GM13976 (cell line): ENCODE results near the gene VPS37C.

Experiments
- DNase-seq: peaks from one replicate; pipeline ENCODE4 v3.0.0; 2012; ENCODE audit warnings: low spot score
- CTCF ChIP-seq: IDR thresholded peaks from 2 replicates; pipeline ENCODE4 v1.5.1; 2012; ENCODE audit warnings: borderline replicate concordance, mild to moderate bottlenecking; ENCODE audit not compliant: insufficient read depth; ENCODE audit errors: extremely low read depth, missing control alignments, control extremely low read depth
- in situ Hi-C: fragments of 300-500 bp; cut with MboI; formaldehyde crosslinking; loops from one replicate; pipeline ENCODE4 v1.12.0; 2022; ENCODE audit warnings: low sequenced_read_pairs, mixed read lengths, inconsistent platforms; ENCODE audit not compliant: unreplicated experiment

Gene VPS37C

DNA sequence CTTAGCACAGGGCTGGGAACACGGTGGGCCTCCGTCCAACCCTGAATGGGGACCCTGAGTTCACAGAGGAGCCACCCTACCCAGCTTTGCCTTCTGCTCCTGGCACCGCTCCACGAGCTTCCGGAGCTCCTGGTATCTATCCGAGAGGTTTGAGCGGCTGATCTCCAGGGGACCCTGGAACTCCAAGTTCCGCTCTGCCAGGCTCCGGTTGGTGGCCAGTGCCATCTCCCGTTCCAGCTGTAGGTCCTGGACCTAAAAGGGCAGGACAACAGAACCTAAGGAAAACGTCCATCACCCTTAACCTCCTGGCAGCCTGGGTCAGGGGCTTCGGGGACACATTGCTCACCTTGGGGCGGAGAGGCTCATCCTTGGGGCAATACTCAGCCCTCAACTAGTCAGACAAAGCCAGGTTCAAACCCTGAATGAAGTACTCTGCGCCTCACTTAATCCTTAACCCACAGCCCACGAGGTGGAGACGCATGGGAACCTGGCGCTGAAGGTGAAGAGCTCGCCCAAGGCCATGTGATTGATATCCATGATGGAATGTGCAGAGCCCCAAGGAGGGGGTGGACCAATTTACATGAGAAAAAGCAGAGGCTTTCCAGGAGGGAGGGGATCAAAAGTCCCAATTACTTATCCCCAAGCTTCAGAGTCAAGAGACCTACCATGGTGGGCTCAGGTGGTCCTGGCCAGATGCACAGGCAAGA, 27.1 kb downstream of the VPS37C start:
- DNase-seq, result no peak
- TF ChIP-seq CTCF, result no peak
- in situ Hi-C loops, result no loop called here

DNA sequence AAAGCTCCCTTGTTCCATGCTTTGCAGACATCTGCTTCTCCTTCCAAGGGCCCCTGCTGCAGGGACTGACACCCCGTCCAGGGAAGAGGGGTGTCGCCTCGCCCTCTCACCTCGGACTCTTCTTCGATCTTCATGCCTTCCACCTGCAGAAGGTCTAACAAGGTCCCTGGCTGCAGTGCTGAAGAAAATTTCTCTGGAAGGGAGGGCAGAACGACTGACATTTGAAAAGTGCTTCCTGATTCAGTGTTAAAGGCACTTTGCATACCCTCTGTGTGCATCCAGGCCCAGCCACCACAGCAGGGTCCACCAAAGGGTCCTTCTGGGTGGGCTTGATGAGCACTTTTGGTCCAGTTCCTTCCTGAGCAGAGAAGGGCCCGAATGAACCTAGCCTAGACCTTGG, 28.1 kb downstream of the VPS37C start:
- no peak for DNase-seq
- in situ Hi-C loops, result no loop called here
- TF ChIP-seq CTCF, result no peak

DNA sequence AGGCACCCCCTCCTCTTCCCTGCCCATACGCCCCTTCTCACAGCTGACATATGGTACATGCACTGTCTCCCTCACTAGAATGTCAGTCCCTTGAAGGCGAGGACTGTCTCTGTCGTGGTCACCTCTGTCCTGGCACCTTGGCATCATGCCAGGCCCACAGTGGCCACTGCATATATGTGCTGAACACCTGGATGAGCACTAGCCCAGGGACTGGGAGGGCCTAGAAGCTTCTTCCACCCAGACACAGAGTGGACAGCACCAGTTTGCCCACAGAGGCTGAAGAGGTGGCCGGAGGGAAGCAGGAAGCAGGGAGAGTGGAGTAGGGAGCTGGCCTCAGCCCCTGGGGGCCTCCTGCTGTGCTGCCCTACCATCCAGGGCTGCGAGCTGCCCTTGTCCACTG, 28.6 kb downstream of the VPS37C start:
- no peak for DNase-seq
- in situ Hi-C loops, result no loop called here
- TF ChIP-seq CTCF, result no peak

- in situ Hi-C loops, result no loop called here
- no peak for DNase-seq
- no peak for TF ChIP-seq CTCF
These were observed 29.1 kb downstream of the VPS37C start for GRCh38 chr11:61131998-61132555.

GRCh38 chr11:61131586-61131985, 29.6 kb downstream of the VPS37C start:
- no peak for TF ChIP-seq CTCF

DNA sequence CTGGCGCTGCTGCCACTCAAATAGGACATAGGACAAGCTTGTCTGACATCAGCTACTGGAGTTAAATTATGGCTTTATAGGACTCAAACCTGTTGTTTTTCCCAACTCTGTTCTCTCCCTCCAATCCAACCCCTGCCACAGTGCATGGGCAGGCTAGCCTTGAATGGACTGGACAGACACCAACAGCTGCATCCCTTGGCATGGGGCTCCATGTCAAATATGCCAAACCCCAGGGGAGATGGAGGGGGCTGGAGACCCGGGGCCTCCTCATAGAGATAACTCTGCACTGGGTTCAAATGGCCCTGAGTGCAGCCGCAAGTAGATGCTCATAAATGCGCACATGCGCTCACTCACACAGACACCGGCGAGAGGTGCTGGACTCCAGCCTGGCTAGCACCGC, 30.0 kb downstream of the VPS37C start:
- in situ Hi-C loops, result no loop called here
- no peak for TF ChIP-seq CTCF
- DNase-seq, result no peak

More at GRCh38 chr11:61131586-61131985, 29.6 kb downstream of the VPS37C start:
- in situ Hi-C loops, result no loop called here
- DNase-seq, result no peak
